H1 (cell line): ENCODE results near the gene SMDT1. TPM values are rescaled to one million over a fixed set of nuclear protein-coding genes. Genes with fewer than 3 reads are reported as not detected.

Source experiments
- CEBPB ChIP-seq: IDR thresholded peaks from 2 replicates; pipeline ENCODE4 v1.6.1; 2012; ENCODE audit warnings: low read depth, low read length
- CHD2 ChIP-seq: IDR thresholded peaks from 2 replicates; pipeline ENCODE4 v1.6.1; 2012; ENCODE audit warnings: low read length, improper control_type of control experiment
- JUN ChIP-seq: IDR thresholded peaks from 2 replicates; pipeline ENCODE4 v1.6.1; 2011; ENCODE audit warnings: low read depth, mild to moderate bottlenecking, improper control_type of control experiment, low read length
- POLR2AphosphoS5 ChIP-seq: IDR thresholded peaks from 2 replicates; pipeline ENCODE4 v1.6.1; 2011; ENCODE audit warnings: low read depth, low read length
- TAF1 ChIP-seq: IDR thresholded peaks from 2 replicates; pipeline ENCODE4 v1.6.1; 2011; ENCODE audit warnings: mild to moderate bottlenecking, low read depth, low read length
- polyA plus RNA-seq, 7 experiments: library from polyadenylated mRNA; depleted of rRNA in 3 of 7; stranded (reverse) in 5 of 7; unstranded in 2 of 7; fragments of >200 nt in 5 of 7; fragments of 200-250 nt in 2 of 7; gene quantifications; 1 replicate in 5 of 7; 2 replicates in 1 of 7; 4 replicates in 1 of 7; pipeline versions ENCODE4 v1.2.1 to v1.2.3, GENCODE V29; 2011 to 2013; ENCODE audit warnings: missing spikeins in 2 of 7, mixed read lengths in 2 of 7
- total RNA-seq: library from RNA; stranded (reverse); fragmentation: NEBNext Ultra II Directional; extraction: Animal tissue kit (Norgen Biotek cat#: 25700); gene quantifications from 2 replicates; pipeline ENCODE4 v1.2.1, GENCODE V29; 2021
- TF ChIP-seq, protein P1 (sequence below), 3 experiments: IDR thresholded peaks; 1 replicate in 2 of 3; 2 replicates in 1 of 3; pipeline versions ENCODE4 v1.5.1 to v1.6.1; 2011; ENCODE audit warnings: low read length in 3 of 3, mild to moderate bottlenecking in 3 of 3, inconsistent platforms in 2 of 3, low read depth in 1 of 3, moderate library complexity in 1 of 3; ENCODE audit not compliant: insufficient read depth in 1 of 3; ENCODE audit errors: control extremely low read depth in 1 of 3

The SMDT1 gene
- total and polyA plus RNA-seq, 2 of the 8 experiments (the other 6 are each of a cell fraction or from before 2014, with no cell fraction given) = 34.9 to 35.6 TPM

DNA sequence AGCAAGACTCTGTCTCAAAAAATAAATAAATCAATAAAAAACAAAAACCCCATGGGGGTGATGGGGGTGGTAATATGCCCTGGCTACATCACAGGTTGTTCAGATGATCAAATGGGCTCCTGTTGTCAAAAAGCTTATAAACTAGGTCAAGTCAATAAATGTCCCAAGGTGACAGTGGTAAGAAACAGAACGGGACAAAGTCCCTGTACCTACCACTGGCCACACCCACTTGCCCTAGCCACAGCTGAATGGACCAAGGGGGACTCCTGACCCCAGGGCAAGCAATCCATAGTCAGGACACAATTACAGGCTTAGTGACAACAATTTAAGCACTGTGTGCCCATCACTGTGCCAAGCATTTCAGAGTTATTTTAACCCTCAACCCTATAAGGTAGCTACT, 14.9 kb upstream of the SMDT1 start (continued):
- TF ChIP-seq, protein P1, sequence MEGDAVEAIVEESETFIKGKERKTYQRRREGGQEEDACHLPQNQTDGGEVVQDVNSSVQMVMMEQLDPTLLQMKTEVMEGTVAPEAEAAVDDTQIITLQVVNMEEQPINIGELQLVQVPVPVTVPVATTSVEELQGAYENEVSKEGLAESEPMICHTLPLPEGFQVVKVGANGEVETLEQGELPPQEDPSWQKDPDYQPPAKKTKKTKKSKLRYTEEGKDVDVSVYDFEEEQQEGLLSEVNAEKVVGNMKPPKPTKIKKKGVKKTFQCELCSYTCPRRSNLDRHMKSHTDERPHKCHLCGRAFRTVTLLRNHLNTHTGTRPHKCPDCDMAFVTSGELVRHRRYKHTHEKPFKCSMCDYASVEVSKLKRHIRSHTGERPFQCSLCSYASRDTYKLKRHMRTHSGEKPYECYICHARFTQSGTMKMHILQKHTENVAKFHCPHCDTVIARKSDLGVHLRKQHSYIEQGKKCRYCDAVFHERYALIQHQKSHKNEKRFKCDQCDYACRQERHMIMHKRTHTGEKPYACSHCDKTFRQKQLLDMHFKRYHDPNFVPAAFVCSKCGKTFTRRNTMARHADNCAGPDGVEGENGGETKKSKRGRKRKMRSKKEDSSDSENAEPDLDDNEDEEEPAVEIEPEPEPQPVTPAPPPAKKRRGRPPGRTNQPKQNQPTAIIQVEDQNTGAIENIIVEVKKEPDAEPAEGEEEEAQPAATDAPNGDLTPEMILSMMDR (IDR thresholded peaks at IDR 0.05; ENCODE audit: control extremely low read depth in 1 of 3, insufficient read depth in 1 of 3, low read depth in 1 of 3, low read length in 3 of 3) = no peak
- TF ChIP-seq CEBPB = no peak
- no peak for TF ChIP-seq JUN
- TF ChIP-seq POLR2AphosphoS5 = no peak
- no peak for TF ChIP-seq TAF1
- no peak for TF ChIP-seq CHD2
- TF ChIP-seq, all 59 proteins: peak for 0
